Stimulated activated CD4-positive, alpha-beta T cell treated with anti-CD3 and anti-CD28 coated beads, Interleukin-4, amount 100 ng/mL, for 48 hours (primary cell): Measurements from ENCODE around the gene CACNG4.

ENCODE experiments used
- DNase-seq, 2 donors: peaks; one replicate each; pipeline ENCODE4 v3.0.0-alpha.2; 2020; ENCODE audit warnings: low read depth in 2 of 2

CACNG4 gene

DNA sequence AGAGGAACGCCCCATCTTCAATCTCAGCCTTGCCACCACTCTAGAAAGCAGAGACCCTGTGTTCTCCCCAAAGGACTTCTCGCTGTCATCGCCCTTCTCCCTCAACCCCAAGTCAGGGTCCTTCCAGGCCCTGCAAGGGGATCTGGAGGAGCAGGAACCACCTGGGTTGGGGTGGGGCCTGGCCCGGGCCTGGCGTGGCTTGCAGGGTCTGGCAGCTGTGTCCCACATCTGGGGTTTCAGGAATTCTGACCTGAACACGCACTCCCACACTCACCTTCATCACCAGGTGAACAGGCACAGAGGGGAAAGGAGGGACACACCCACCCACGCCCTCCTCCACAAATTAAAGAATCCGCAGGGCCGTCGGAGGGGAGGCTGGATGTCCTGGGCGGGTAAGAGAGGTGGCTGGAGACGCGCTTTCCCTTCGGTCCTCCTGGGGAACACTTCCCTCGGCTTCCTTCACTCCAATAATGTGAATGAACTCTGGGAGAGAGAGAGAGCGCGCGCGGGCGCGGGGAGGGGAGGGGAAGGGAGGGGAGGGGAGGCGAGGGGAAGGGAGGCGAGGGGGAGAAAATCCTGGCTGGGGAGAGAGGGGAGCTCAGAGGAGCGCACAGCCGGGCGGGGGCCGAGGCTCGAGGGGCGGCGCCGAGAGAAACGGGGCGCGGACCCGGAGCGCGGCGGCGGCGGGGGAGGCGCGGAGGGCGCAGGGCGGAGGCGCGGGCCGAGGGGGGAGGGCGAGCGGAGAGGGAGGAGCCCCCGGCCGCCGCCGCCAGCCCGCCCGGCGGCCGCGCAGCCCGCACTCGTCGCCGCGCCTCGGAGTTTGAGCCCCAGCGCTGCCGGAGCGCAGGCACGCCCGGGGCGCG, at the start of gene CACNG4:
CACNG4 (plus strand) TSS at position 799 of the 863 bp plus-strand sequence. CDS start 205 bp downstream, outside the sequence.
- no peak for DNase-seq

DNA sequence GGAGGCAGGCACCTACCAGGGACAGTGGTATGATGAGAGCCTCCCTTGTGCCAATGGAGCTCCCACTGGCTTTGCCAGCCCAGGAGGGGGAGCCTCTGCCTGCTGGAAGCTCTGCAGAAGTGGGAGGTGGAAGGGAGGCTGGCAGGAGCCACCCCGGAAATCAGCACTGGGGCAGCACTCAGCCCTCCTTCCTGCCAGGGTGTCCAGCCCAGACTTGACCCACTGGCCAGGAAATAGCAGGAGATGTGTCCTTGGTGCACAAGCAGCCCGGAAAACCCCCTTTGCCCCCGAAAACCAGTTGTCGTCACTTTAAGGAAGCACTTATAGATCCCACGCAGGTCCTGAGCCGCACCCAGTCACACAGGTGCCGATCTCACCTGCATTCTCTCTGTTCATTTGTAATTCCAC, 49.3 kb upstream of the CACNG4 start:
- no peak for DNase-seq

DNA sequence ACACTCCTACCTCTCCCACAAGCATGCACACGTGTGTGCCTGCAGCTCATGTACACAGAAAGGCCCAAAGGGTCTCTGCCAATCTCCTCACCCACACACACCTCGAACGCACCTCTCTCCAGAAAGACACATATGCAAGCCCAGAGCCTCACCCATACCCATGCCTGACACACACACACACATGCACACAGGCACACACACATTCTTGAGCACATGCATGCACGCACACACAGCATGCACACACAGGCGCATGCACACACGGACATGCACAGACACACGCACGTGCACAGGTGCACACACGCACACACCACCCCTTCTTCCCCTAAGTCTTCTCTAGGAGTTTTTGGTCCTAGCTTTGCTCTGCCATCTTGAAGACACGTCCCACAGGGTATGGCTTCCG, 48.7 kb upstream of the CACNG4 start:
- DNase-seq: no peak

DNA sequence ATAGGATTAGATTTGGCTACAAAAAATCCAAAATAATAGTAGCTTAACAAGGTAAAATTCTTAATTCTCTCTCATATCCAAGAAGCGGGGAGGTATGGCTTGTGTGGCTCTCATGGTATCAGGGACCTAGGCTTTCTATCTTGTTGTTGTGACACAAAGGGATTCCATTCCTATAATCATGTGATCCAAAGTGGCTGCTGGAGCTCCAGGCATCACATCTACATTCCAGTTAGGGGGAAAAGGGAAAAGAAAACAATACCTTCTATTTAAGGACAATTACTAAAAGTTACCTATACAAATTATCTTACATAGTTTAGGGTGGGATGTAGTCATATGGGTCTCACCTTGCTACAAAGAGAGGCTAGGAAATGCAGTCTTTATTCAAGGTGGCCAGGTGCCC, 47.6 kb upstream of the CACNG4 start:
- no peak for DNase-seq

DNA sequence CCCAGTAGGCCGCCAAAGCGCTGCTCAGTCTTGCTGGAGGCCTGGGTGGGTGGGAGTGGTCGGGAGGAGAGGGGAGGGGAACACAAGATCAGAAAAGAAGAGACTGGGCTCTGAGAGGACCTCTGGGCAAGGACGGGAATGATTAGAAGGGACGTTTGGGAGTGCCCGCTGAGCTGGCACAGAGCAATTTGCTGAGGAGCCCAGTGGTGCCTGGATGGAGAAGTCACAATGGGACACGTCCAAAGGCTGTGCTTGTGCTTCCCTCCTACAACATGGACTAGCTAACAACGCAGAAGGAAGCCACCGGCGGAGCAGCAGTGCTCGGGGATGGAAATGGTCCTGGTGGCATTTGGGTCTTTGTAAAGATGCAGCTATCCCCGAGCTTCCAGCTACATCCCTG, 45.6 kb upstream of the CACNG4 start:
- no peak for DNase-seq

DNA sequence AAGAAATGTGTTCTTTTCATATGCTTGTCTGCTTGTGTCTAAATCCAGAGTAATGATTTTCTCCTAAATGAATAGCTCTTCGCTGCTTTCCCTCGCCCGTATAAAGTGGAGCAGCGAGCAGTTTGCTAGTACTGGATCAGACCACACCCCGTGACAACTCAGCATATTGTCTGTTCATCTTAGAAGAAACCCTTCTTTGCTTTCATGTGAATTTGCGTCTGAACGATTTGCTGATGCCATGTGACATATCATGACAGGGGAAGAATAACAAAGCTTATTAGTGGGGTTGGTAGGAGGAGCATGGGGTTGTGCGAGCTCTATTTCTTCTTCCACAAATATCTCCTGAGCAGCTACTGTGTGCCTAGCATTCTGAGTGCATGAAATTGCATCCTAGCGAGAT, 44.1 kb upstream of the CACNG4 start:
- no peak for DNase-seq

DNA sequence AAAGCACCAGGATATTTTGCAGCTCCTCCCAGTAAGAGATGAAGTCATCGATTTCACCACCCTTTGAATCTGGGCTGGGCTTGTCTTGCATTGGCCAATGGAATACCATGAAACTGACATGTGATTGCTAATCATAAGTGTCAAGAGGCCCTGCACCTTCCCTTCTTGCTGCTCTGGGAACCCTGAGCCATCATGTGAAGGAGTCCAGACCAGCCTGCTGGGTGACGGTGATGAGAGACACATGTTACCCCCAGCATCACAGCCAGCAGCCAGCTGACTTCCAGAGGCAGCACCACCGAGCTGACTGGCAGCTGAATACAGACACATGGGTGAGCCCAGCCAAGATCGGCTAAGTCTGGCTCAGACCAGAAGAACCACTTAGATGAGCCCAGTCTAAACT, 43.6 kb upstream of the CACNG4 start:
- no peak for DNase-seq

DNA sequence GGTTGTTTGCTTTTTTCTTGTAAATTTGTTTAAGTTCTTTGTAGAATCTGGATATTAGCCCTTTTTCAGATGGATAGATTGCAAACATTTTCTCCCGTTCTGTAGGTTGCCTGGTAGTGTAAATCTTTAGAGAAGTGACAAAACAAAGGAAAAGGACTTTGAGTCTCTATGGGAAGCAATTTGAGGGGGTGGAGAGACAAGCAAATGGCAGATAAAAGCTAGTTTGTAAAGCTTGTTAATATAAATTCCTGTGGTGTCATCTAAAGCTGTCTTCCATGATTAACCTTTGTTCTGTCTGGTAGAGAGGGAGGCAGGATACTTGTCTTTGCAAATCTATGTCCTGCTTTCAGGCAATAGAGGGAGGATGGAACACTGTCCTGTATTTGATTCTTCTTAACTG, 40.6 kb upstream of the CACNG4 start:
- DNase-seq: no peak

DNA sequence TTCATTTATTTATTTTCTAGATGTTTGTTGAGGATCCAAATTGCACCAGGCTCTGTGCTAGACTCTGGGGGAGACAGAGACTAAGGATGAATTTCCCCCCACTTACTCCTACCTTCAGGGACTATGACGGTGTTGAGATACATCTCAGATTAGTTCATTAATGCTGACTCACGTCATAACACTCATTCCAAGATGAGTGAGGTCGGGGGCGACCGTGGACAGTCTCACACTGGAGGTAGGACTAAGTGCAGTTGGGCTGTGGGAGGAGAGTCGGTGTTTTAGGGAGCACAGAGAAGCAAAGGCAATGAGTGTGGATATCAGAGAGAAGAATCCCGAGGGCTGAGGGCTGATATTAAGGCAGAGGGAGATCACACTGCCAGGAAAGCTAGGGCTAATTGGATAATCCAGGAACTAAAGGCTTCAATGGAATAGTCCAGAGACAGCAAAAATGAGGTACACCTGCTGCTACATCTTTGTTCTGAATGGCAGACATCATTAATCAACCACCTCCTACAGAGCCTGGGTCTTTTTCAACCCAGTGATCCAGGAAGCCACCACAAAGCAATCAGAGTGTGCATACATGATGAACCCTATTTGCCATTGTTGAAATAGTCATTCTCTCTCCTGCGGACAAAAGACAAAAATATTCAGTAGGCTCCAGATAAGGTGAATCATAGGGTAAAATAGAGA, 38.6 kb upstream of the CACNG4 start:
- no peak for DNase-seq

DNA sequence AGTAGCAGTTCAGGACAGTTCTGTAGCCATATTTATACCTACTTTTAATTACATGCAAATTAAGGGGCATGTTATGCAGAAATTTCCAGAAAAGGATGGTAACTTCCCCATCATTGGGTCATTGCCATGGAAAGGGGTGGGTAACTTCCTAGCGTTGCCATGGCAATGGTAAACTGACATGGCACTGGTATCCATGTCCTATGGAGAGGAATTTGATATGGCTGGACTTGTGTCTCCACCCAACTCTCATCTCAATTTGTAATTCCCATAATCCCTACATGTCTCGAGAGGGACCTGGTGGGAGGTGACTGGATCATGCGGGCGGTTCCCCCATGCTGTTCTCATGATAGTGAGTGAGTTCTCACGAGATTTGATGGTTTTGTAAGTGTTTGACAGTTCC, 35.6 kb upstream of the CACNG4 start:
- DNase-seq: no peak

DNA sequence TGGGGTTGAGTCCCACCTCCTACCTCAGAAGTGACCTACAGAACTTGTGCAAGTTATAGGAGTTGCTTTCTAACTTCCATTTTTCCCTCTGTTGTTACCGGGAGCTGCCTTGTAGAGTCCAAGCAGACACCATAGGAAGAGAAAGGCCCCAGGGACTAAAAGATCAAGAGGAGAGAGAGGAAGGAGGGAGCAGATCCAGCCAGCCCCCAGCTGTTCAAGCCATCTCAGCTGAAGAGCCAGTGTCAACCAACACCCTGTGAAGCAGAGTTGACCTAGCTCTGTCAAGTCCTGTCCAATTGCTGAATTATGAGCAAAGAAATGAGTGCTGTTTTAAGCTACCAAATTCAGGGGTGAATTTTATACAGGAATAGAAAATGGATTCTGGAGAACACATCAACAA, 34.9 kb upstream of the CACNG4 start:
- DNase-seq: no peak

DNA sequence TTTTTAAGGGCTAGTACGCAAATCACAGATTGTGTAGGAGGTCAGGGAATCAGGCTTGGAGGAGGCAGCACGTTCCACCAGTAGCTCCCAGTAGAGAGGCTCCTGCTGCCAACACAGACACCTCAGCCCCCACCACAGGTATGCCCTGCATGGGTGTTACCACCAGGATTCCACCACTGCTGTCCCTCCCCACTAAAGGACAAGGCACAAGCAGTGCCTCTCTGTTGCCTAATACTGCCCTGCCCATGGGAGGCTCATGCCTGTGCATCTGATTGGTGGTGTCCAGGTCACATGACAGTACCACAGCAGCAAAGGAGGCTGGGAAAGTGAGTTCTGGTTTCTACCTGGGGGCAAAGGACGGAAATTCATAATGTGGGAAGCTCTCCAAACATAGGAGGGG, 33.6 kb upstream of the CACNG4 start:
- DNase-seq: no peak

DNA sequence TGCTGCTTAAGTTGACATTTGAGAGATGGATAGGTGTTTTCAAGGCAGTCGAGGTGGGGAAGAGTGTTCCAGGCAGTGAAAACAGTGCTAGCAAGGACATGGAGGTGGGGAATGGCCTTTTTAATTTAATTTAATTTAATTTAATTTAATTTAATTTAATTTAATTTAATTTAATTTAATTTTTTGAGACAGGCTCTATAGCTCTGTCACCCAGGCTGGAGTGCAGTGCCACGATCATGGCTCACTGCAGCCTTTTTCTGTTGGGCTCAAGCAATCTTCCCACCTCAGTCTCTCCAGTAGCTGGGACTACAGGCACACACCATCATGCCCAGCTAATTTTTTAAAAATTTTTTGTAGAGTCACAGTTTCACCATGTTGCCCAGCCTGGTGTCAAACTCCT, 32.2 kb upstream of the CACNG4 start:
- DNase-seq: no peak

DNA sequence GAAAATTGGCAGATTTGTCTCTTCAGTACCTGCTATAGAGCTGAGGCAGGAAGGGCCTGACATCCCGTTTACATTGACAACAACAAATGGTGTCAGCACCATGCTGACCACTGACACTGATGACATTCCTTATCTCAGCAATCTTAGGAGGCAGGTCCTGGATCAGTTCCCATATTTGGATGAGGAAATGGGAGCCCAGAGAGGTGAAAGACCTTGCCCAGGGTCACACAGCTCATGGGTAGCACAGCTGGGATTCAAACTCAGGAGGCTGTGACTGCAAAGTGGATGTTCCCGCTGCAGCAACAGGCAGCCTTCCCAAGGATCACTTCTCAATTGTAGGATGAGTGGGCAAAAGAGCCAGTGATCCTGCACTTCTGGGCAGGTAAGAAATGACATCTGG, 30.5 kb upstream of the CACNG4 start:
- DNase-seq: no peak

DNA sequence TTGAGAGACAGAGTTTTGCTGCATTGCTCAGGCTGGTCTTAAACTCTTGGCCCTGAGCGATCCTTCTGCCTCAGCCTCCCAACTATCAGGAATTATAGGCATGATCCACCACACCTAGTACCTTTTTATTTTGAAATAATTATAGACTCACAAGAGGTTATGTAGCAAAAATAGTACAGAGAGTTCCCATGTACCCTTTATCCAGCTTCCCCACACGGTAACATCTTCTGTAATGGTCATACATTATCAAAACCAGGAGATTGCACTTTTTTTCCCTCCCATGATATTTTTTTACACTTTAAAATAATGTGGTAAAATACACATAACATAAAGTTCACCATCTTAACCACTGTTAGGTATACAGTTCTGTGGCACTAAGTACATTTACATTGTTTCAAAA, 28.8 kb upstream of the CACNG4 start:
- no peak for DNase-seq

DNA sequence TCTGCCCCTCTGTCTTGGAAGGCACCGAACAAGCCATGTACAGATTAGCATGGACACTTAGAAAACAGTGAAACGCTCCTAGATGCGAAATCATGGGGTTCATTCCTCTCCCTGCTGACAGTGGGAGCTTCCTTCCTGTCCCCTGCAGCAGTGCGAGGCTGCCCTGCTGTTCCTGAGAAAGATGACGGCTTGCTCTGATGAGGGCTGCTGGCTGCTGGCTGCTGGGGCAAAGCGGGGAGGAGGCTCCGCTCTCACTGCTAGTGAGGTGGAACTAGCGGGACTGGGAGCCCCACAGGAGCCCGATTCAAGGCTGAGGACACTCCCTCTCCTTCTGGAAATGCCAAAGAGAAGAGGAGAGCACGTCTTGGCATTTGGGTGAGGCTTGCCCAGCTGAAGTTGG, 25.9 kb upstream of the CACNG4 start:
- no peak for DNase-seq

DNA sequence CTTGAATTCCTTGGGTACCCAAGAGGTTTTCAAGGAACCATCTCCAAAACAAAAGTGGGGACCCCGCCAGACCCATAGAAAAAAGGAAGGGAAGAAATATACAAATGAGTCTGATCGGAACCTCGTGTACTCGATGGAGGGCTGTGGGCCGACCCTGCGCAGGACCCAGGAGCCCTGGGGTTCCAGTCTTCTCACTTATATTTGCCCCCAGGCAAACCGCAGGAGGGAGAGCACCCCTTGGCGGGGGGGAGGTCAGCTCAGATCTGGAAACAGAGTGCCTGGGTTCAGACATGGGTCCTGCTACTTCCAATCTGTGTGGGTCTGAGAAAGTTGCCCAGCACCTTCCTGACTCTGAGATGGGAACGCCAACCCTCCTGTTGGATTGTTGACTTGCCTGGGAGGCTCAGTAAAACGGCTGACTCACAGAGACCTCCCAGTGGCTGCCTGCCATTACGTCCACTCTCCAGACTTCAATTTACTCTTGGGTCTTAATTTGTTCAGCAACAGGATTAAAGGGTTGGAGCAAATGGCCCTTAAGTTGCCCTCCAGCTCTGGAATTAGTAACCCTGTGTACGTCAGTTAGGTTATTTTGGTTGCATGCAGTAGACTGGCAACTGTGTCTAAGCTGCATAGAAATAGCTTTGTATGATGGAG, 24.9 kb upstream of the CACNG4 start:
- no peak for DNase-seq

DNA sequence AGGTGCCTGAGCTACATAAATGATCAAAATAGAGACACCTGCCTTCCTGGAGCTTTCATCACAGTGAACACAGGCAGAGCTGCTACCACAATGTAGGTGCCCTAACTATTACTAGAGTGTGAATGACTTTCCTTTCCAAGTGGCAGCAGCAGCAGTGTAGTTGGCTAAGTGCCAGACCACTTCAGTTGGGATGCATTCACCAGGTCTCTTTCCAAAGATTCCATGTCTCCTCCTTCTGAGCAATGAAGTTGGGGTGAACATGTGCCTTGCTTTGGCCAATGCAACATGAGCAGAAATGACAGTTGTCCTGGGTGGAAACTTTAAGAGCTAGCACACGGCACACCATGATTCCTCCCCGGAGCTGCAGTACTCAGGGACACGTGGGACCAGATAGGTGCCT, 23.3 kb upstream of the CACNG4 start:
- DNase-seq: no peak

DNA sequence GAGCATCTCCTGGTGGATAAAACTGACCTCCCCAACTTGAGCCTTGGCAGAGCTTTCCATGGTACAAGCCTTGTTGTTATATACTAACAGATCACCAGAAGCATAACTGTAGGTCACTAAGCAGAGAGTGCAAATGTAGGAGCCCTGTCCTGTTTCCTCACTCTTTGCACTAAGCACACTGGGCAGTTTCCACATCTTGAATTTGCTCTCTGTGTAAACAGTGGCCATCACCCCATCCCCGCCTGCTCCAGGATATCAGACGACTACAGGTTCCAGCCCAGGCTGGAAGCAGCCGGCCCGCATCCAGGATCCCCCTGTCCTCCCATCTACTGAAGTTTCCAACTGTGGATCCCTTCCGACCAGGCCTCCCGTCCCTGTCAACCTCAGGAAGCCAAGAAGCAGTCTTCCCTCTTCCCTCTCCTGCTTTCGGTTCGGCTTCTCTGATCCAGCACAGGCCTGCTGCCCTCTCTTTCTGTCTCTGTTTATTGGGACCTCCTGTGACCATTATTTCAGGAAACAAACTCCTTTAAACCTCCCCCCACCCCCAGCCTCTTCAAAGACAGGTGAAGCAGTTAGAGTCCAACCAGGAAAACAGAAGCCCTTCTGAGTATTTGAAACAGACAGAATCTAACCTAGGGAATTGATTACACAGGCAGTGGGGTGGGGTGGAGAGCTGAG, 22.6 kb upstream of the CACNG4 start:
- DNase-seq: no peak

DNA sequence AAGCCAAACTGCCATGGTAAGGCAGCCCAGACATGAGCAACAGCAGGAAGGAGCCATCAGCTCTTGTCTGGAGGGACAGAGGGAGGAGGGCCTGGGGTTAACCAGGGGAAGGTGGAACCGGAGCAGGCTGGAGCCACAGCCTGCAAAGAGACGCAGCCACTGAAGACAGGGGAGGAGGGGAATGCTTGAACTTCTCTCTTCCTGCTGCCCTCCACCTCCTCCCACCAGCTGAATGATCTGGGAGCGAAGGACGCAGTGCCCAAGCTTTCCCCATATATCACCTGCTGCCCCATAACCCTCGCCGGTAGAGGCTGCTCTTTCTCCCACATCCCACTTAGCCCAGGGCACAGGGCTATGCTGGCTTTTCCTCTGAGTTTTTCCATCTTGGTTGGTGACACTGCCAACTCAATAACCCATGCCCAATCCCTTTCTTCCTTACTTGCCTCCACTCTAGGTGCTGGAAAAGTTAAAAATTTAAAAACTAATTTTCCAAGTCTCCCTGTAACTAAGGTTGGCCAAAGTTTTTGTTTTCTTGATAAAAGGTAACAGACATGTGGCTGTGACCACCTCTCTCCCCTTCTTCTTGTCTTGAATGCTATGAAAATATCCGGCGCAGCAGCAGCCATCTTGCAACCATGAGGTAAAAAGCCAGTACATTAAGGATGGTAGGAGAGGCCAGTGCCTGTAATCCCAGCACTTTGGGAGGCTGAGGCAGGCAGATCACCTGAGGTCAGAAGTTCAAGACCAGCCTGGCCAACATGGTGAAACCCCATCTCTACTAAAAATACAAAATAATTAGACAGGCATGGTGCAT, 21.8 kb upstream of the CACNG4 start:
- DNase-seq: no peak

DNA sequence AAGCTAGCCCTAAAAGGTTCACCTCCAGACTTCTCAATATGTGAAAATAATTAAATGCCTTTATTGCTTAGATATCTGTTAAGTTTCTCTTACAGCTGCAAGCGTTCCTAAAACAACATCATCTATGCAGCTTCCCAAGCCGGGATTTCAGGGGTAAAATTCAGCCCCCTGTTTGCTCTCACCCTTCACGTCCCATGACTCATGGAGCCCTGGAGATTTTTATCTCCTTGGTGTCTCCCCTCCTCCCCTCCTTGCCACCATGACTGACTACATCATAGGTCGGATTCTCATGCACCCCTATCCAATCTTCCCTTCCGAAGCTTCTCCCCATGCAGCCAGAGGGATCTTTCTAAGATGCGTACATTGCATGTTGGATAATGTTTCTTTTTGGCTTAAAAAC, 21.0 kb upstream of the CACNG4 start:
- no peak for DNase-seq
